Smooth muscle cell (in vitro differentiated cells): Measurements from ENCODE around the gene SYNJ2. TPM values are rescaled to one million over a fixed set of nuclear protein-coding genes. Genes with fewer than 3 reads are reported as not detected.

Source experiments
- DNase-seq: peaks from one replicate; lab custom pipeline; 2025; ENCODE audit not compliant: unreplicated experiment; lab: John Stamatoyannopoulos, UW
- H2AFZ ChIP-seq: fragments of 200-600 bp; sonication (generic); 2 replicates; pipeline ENCODE4 v1.6.0; 2016; ENCODE audit warnings: antibody characterized with exemption, low read depth, mild to moderate bottlenecking
- H3F3A ChIP-seq: fragments of 200-600 bp; sonication (generic); 2 replicates; pipeline ENCODE4 v1.6.0; 2017; ENCODE audit warnings: antibody characterized with exemption, low read depth
- H3K27ac ChIP-seq: fragments of 200-600 bp; sonication (generic); 2 replicates; pipeline ENCODE4 v1.5.1; 2016; ENCODE audit warnings: low read depth, mild to moderate bottlenecking
- H3K27me3 ChIP-seq: fragments of 200-600 bp; sonication (generic); 2 replicates; pipeline ENCODE4 v1.6.1; 2016; ENCODE audit warnings: low read depth, mild to moderate bottlenecking
- H3K36me3 ChIP-seq: fragments of 200-600 bp; sonication (generic); 2 replicates; pipeline ENCODE4 v1.5.1; 2016; ENCODE audit warnings: low read depth
- H3K4me1 ChIP-seq: fragments of 200-600 bp; sonication (generic); 2 replicates; pipeline ENCODE4 v1.5.1; 2016; ENCODE audit warnings: low read depth
- H3K4me2 ChIP-seq: fragments of 200-600 bp; sonication (generic); 2 replicates; pipeline ENCODE4 v1.6.0; 2016; ENCODE audit warnings: mild to moderate bottlenecking
- H3K4me3 ChIP-seq: fragments of 200-600 bp; sonication (generic); 2 replicates; pipeline ENCODE4 v1.5.1; 2016; ENCODE audit warnings: mild to moderate bottlenecking
- H3K79me2 ChIP-seq: fragments of 200-600 bp; sonication (generic); 2 replicates; pipeline ENCODE4 v1.6.0; 2016; ENCODE audit warnings: low read depth, mild to moderate bottlenecking
- H3K9ac ChIP-seq: fragments of 200-600 bp; sonication (generic); 2 replicates; pipeline ENCODE4 v1.6.0; 2016; ENCODE audit warnings: low read depth
- H3K9me3 ChIP-seq: fragments of 200-600 bp; sonication (generic); replicated peaks from 2 replicates; pipeline ENCODE4 v1.5.1; 2016; ENCODE audit warnings: low read depth
- H4K20me1 ChIP-seq: fragments of 200-600 bp; sonication (generic); 2 replicates; pipeline ENCODE4 v1.6.0; 2016; ENCODE audit warnings: low read depth
- WGBS: methylation state at CpG from one replicate; pipeline ENCODE4 v1.1.7; 2016; ENCODE audit warnings: low lambda C conversion rate; 5-methylcytosine and 5-hydroxymethylcytosine counted together
- polyA plus RNA-seq: library from polyadenylated mRNA; unstranded; fragments of >200 nt; fragmentation: Nextera tagmentation; extraction: Ambion mirVana; gene quantifications from 2 replicates; pipeline ENCODE4 v1.2.1, GENCODE V29; 2016
- total RNA-seq: library from RNA; depleted of rRNA; stranded (reverse); fragments of >200 nt; gene quantifications from 2 replicates; pipeline ENCODE4 v1.2.3, GENCODE V29; 2014
- TF ChIP-seq, protein P1 (sequence below): fragments of 200-600 bp; sonication (generic); IDR thresholded peaks from 2 replicates; pipeline ENCODE4 v1.5.1; 2017; ENCODE audit warnings: borderline replicate concordance, mild to moderate bottlenecking, antibody characterized with exemption; ENCODE audit not compliant: insufficient read depth, poor library complexity, severe bottlenecking

Gene SYNJ2
- total and polyA plus RNA-seq, 2 experiments from 2014 or later: 6.0 to 6.1 TPM

DNA sequence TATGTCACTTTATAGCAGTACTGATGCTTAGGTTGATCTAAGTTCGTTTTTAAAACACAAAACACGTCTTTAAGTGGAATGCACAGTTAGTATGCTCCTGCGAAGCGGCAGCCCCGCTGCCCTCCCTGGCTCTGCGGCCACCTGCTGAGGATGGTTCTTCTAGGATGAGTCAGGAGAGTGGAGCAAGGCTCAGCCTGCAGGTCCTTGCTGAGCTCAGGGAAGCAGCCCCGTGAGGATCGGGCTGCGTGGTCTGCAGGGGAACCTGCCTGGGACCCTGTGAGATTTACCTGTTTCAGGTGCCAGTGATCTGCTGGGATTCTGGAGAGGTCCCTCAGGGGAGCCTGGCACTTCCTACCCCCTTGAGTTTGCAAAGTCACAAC is 57.5 kb downstream of the SYNJ2 start:
- DNase-seq: no peak
- H3K4me3 ChIP-seq: no peak overlapping the region
- H3K27ac ChIP-seq: peak overlapping the region; percentile 81
- peaks cover 4% of the 10 kb centered on the region for H3K79me2 ChIP-seq
- no peaks in the 10 kb centered on the region for H4K20me1 ChIP-seq
- H3K4me2 ChIP-seq: peak overlapping the region; percentile 50
- no peaks in the 10 kb centered on the region for H3K9me3 ChIP-seq
- no peak overlapping the region for H2AFZ ChIP-seq
- WGBS: 63% methylated on average over 9 of the region's 9 CpGs
- peak overlapping the region; percentile 64 for H3K9ac ChIP-seq
- peaks cover 32% of the 10 kb centered on the region for H3F3A ChIP-seq
- H3K36me3 ChIP-seq: peaks cover 8% of the 10 kb centered on the region
- TF ChIP-seq, protein P1, sequence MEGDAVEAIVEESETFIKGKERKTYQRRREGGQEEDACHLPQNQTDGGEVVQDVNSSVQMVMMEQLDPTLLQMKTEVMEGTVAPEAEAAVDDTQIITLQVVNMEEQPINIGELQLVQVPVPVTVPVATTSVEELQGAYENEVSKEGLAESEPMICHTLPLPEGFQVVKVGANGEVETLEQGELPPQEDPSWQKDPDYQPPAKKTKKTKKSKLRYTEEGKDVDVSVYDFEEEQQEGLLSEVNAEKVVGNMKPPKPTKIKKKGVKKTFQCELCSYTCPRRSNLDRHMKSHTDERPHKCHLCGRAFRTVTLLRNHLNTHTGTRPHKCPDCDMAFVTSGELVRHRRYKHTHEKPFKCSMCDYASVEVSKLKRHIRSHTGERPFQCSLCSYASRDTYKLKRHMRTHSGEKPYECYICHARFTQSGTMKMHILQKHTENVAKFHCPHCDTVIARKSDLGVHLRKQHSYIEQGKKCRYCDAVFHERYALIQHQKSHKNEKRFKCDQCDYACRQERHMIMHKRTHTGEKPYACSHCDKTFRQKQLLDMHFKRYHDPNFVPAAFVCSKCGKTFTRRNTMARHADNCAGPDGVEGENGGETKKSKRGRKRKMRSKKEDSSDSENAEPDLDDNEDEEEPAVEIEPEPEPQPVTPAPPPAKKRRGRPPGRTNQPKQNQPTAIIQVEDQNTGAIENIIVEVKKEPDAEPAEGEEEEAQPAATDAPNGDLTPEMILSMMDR: no peak
- no peaks in the 10 kb centered on the region for H3K27me3 ChIP-seq
- H3K4me1 ChIP-seq: peaks cover 36% of the 10 kb centered on the region

DNA sequence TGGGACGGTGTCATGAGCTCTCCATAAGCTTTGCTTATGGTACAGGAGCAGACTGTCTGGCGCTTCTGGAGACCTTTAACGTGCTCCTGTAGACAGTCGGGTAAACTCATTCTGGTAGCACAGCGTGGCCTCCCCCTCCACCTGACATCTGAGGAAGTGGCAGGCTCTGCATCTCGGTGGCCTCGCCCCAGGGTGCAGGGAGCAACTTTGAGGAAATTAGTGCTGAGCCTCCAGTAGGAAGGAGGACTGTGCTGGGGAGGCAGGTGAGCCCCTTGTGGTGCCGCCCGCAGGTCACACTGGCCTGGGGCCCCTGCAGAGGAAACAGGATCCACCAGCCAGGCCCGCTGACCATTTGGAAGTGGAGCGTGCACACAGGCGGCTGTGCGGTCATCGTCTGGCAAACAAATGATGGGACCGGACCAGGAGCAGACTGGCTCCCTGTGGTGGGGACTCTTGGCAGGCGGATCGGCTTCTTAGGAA is 57.9 kb downstream of the SYNJ2 start:
- H3K4me3 ChIP-seq: no peak overlapping the region
- peak overlapping the region; percentile 50 for H3K4me2 ChIP-seq
- H3K27me3 ChIP-seq: no peaks in the 10 kb centered on the region
- TF ChIP-seq, protein P1: no peak
- DNase-seq: no peak
- H3K79me2 ChIP-seq: peaks cover 4% of the 10 kb centered on the region
- peaks cover 36% of the 10 kb centered on the region for H3K4me1 ChIP-seq
- peaks cover 32% of the 10 kb centered on the region for H3F3A ChIP-seq
- 82% methylated on average over 17 of the region's 17 CpGs for WGBS
- no peaks in the 10 kb centered on the region for H3K9me3 ChIP-seq
- peaks cover 8% of the 10 kb centered on the region for H3K36me3 ChIP-seq
- H3K9ac ChIP-seq: peak overlapping the region; percentile 64
- no peak overlapping the region for H2AFZ ChIP-seq
- H4K20me1 ChIP-seq: no peaks in the 10 kb centered on the region
- H3K27ac ChIP-seq: peak overlapping the region; percentile 81

DNA sequence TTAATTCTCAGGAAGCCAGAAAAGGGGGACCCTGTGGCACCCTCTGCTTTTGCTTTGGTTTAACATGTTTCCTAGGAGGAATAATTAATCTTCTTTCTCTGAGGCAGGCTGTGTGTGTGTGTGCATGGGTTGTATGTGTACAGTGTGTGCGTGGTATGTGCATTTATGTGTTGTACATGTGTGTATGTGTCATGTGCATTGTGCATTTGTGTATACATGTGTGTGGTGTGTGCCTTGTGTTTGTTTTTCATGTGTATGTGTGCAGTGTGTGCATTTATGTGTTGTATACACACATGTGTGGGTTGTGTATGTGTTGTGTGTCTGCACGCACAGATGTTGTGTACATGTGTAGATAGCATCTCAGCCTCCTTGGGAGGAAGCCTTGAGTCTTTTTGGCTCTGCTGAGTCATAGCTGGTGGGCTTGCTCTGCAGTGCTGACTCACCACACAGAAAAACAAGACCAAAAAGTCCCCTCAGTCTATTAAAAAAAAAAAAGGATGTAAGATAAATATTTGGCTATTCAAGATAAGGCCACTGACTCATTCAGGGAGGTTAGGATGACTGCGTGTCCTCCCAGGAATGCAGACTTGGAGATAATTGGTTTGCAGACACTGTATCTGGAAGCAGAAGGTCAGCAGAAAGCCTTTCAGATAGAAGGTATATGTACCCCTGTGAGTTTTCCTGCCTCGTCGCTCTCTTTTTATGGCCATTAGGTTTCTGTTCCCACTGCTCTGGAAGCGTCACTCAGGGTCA is 58.6 kb downstream of the SYNJ2 start:
- H3K36me3 ChIP-seq: peaks cover 8% of the 10 kb centered on the region
- H3K4me3 ChIP-seq: no peak overlapping the region

More for the DNA sequence above, 58.6 kb downstream of the SYNJ2 start:
- Histone ChIP-seq H2AFZ (no peak overlapping the region), H3K9me3 (no peaks in the 10 kb centered on the region), H3K4me1 (peaks cover 36% of the 10 kb centered on the region), H3K9ac (peak overlapping the region; percentile 88), H3K27me3 (no peaks in the 10 kb centered on the region), H3K27ac (peak overlapping the region; percentile 99), H3K79me2 (peaks cover 4% of the 10 kb centered on the region), H4K20me1 (no peaks in the 10 kb centered on the region), H3K4me2 (peak overlapping the region; percentile 77), H3F3A (peaks cover 32% of the 10 kb centered on the region)
- DNase-seq: no peak
- 16% methylated on average over 6 of the region's 6 CpGs for WGBS
- TF ChIP-seq, protein P1: no peak
